ENCODE results near the gene FOXA2. TPM values are rescaled to one million over a fixed set of nuclear protein-coding genes. Genes with fewer than 3 reads are reported as not detected.

The FOXA2 gene
- total and polyA plus RNA-seq, 2 donors (not counting 1 experiment from before 2014, with no cell fraction given) = not detected

DNA sequence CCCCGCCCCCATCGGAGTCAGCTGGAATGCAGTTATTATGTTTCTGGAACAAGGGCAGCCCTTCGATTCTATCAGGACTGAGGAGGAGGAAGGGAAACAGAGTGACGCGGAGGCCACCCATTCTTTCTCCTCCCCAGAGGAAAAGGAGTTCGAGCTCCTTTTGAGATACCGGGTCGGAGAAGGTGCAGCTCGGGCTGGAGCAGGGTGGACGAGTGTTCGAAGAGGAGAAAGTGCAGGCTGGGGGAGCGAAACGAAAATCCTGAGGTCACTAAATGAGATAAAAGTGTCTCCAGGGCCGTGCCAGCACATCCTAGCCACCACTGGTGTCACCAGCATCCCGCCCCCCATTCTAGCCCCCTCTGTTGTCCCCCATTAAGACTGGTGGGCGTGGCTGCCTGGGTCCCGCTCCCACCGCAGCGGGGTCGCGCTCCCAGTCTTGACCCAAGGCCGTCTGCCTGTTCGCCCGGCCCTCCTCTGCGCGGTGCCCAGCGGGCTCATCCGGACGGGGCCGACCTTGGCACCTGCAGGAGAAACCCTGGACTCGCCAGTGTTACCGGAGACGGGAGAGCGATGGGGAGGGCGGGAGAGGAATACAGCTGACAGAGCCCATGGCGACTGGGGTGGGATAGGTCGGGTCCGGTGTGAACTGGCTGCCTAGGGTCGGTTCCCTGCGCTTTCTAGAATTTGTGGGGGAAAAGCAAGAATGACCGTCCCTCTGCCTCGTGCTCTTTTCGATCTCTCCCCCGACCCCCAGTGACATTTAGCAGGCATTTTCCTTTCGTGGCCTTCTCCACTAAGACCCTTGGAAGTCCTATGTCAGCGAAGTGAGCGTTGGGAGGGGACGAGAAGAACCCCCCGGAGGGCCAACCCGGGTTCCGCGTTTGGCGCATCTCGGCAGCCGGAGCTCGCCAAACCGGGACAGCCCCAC is 16.2 kb downstream of the FOXA2 start:
- H3K27ac Mint-ChIP-seq = no peak overlapping the region
- no peak overlapping the region for H3K4me3 Mint-ChIP-seq
- ATAC-seq (ENCODE audit: low read depth) = no peak
- H3K4me1 ChIP-seq (ENCODE audit: control insufficient read depth in 2 of 2, insufficient read depth in 2 of 2, low read length in 2 of 2) = peaks cover 0 to 2% of the 10 kb centered on the region in 2 donors
- H3K9me3 ChIP-seq (ENCODE audit: control extremely low read depth in 1 of 3, control insufficient read depth in 2 of 3, insufficient read depth in 1 of 3, low read length in 2 of 3) = peaks cover 0 to 19% (median 0%) of the 10 kb centered on the region in 3 donors
- no peak overlapping the region for H2AFZ ChIP-seq (ENCODE audit: insufficient read depth, low read depth, low read length, poor library complexity, severe bottlenecking)
- no peaks in the 10 kb centered on the region for H3K4me1 Mint-ChIP-seq
- H3K79me2 ChIP-seq (ENCODE audit: control insufficient read depth, insufficient read depth, low read length) = no peaks in the 10 kb centered on the region
- intact Hi-C loops (cut with micrococcal nuclease) = no loop called here
- peaks cover 77% of the 10 kb centered on the region for H3K27me3 Mint-ChIP-seq
- no peak for DNase-seq
- H3K36me3 ChIP-seq (replicated peaks in 1 of 2; ENCODE audit: control extremely low read depth in 1 of 2, control insufficient read depth in 1 of 2, extremely low read depth in 1 of 2, insufficient read depth in 2 of 2, low read length in 1 of 2) = no peaks in the 10 kb centered on the region
- H3K27ac ChIP-seq (ENCODE audit: low read length in 2 of 2) = no peak overlapping the region
- ChIA-PET CTCF (no interaction called here), POLR2A (no interaction called here)
- peaks cover 0 to 58% (median 49%) of the 10 kb centered on the region in 4 experiments for H3K27me3 ChIP-seq (replicated peaks in 1 of 4; ENCODE audit: control extremely low read depth in 1 of 4, control insufficient read depth in 3 of 4, insufficient read depth in 4 of 4, low read length in 3 of 4)
- no peak overlapping the region for H3K9ac ChIP-seq (ENCODE audit: low read length)
- H3K4me3 ChIP-seq (ENCODE audit: control extremely low read depth in 1 of 5, extremely low read depth in 1 of 5, insufficient read depth in 1 of 5, low read depth in 2 of 5, low read length in 4 of 5) = no peak overlapping the region
- no peaks in the 10 kb centered on the region for H4K20me1 ChIP-seq (ENCODE audit: control insufficient read depth, insufficient read depth, low read length, poor library complexity, severe bottlenecking)
- no peak overlapping the region for H3K4me2 ChIP-seq (replicated peaks; ENCODE audit: low read depth, low read length, poor library complexity, severe bottlenecking)
- H3K9me3 Mint-ChIP-seq (ENCODE audit: insufficient read depth) = no peaks in the 10 kb centered on the region
- 12% methylated on average over 51 of the region's 57 CpGs for WGBS (ENCODE audit: insufficient coverage)
- TF ChIP-seq, protein P1, sequence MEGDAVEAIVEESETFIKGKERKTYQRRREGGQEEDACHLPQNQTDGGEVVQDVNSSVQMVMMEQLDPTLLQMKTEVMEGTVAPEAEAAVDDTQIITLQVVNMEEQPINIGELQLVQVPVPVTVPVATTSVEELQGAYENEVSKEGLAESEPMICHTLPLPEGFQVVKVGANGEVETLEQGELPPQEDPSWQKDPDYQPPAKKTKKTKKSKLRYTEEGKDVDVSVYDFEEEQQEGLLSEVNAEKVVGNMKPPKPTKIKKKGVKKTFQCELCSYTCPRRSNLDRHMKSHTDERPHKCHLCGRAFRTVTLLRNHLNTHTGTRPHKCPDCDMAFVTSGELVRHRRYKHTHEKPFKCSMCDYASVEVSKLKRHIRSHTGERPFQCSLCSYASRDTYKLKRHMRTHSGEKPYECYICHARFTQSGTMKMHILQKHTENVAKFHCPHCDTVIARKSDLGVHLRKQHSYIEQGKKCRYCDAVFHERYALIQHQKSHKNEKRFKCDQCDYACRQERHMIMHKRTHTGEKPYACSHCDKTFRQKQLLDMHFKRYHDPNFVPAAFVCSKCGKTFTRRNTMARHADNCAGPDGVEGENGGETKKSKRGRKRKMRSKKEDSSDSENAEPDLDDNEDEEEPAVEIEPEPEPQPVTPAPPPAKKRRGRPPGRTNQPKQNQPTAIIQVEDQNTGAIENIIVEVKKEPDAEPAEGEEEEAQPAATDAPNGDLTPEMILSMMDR (IDR thresholded peaks at IDR 0.05) = no peak
- TF ChIP-seq EZH2 (IDR thresholded peaks at IDR 0.05; ENCODE audit: borderline replicate concordance, insufficient read depth, low read depth, low read length, poor library complexity, severe bottlenecking) = no peak
